RWPE2 (cell line): ENCODE results near the gene RGS7BP.

Experiments used
- ATAC-seq: fragments of 200-7000 bp; cut with Tn5 transposase; 3 replicates; pipeline ENCODE4 v1.9.1; 2021; ENCODE audit warnings: low read depth
- DNase-seq: peaks from one replicate; pipeline ENCODE4 v3.0.0-alpha.2; 2020; ENCODE audit warnings: low spot score
- H3K27ac ChIP-seq: fragments of 450-650 bp; 2 replicates; pipeline ENCODE4 v1.5.1; 2017; ENCODE audit warnings: mild to moderate bottlenecking; ENCODE audit not compliant: poor library complexity, severe bottlenecking
- H3K27me3 ChIP-seq: fragments of 250-450 bp; sonication (Bioruptor Pico); 2 replicates; pipeline ENCODE4 v1.5.1; 2021; ENCODE audit warnings: mild to moderate bottlenecking, moderate library complexity; ENCODE audit not compliant: insufficient read depth, poor library complexity, severe bottlenecking
- H3K36me3 ChIP-seq: fragments of 250-450 bp; sonication (Bioruptor Pico); 2 replicates; pipeline ENCODE4 v1.5.1; 2020; ENCODE audit warnings: low read depth, mild to moderate bottlenecking, moderate library complexity
- H3K4me1 ChIP-seq: fragments of 250-450 bp; sonication (Bioruptor Pico); 2 replicates; pipeline ENCODE4 v1.5.1; 2021; ENCODE audit warnings: mild to moderate bottlenecking, moderate library complexity; ENCODE audit not compliant: insufficient read depth, poor library complexity, severe bottlenecking
- H3K4me3 ChIP-seq: fragments of 250-450 bp; sonication (Bioruptor Pico); 2 replicates; pipeline ENCODE4 v1.5.1; 2021; ENCODE audit warnings: mild to moderate bottlenecking, moderate library complexity; ENCODE audit not compliant: severe bottlenecking
- H3K9me3 ChIP-seq: fragments of 250-450 bp; sonication (Bioruptor Pico); 2 replicates; pipeline ENCODE4 v1.5.1; 2021; ENCODE audit warnings: mild to moderate bottlenecking, moderate library complexity; ENCODE audit not compliant: severe bottlenecking
- TF ChIP-seq, protein P1 (sequence below): fragments of 450-650 bp; IDR thresholded peaks from one replicate; pipeline ENCODE4 v1.5.1; 2017; ENCODE audit warnings: mild to moderate bottlenecking, moderate library complexity; ENCODE audit not compliant: poor library complexity, severe bottlenecking

RGS7BP gene

GRCh38 chr5:64507264-64507605 lies 1.4 kb downstream of the RGS7BP start:
- TF ChIP-seq, protein P1, sequence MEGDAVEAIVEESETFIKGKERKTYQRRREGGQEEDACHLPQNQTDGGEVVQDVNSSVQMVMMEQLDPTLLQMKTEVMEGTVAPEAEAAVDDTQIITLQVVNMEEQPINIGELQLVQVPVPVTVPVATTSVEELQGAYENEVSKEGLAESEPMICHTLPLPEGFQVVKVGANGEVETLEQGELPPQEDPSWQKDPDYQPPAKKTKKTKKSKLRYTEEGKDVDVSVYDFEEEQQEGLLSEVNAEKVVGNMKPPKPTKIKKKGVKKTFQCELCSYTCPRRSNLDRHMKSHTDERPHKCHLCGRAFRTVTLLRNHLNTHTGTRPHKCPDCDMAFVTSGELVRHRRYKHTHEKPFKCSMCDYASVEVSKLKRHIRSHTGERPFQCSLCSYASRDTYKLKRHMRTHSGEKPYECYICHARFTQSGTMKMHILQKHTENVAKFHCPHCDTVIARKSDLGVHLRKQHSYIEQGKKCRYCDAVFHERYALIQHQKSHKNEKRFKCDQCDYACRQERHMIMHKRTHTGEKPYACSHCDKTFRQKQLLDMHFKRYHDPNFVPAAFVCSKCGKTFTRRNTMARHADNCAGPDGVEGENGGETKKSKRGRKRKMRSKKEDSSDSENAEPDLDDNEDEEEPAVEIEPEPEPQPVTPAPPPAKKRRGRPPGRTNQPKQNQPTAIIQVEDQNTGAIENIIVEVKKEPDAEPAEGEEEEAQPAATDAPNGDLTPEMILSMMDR: no peak
- Histone ChIP-seq H3K27me3 (peaks cover 52% of the 10 kb centered on the region), H3K27ac (no peak overlapping the region), H3K4me3 (no peak overlapping the region), H3K9me3 (no peaks in the 10 kb centered on the region), H3K36me3 (no peaks in the 10 kb centered on the region), H3K4me1 (no peaks in the 10 kb centered on the region)
- ATAC-seq (no peak), DNase-seq (no peak)

- no peaks in the 10 kb centered on the region for H3K9me3 ChIP-seq
- H3K4me1 ChIP-seq: no peaks in the 10 kb centered on the region
- peaks cover 45% of the 10 kb centered on the region for H3K27me3 ChIP-seq
- no peaks in the 10 kb centered on the region for H3K36me3 ChIP-seq
- H3K27ac ChIP-seq: no peak overlapping the region
- ATAC-seq (no peak), DNase-seq (no peak)
- TF ChIP-seq, protein P1: no peak
- no peak overlapping the region for H3K4me3 ChIP-seq
Measured at GRCh38 chr5:64509828-64510227, 4.0 kb downstream of the RGS7BP start.

GRCh38 chr5:64513492-64513891 lies 7.7 kb downstream of the RGS7BP start:
- H3K27me3 ChIP-seq: peaks cover 11% of the 10 kb centered on the region
- no peak for DNase-seq
- H3K4me3 ChIP-seq: no peak overlapping the region
- TF ChIP-seq, protein P1: no peak
- H3K36me3 ChIP-seq: no peaks in the 10 kb centered on the region
- H3K27ac ChIP-seq: no peak overlapping the region
- H3K9me3 ChIP-seq: no peaks in the 10 kb centered on the region
- ATAC-seq: no peak
- H3K4me1 ChIP-seq: no peaks in the 10 kb centered on the region

- ATAC-seq (no peak), DNase-seq (no peak)
- H3K9me3 ChIP-seq: no peaks in the 10 kb centered on the region
- H3K27ac ChIP-seq: no peak overlapping the region
- no peaks in the 10 kb centered on the region for H3K4me1 ChIP-seq
- H3K36me3 ChIP-seq: no peaks in the 10 kb centered on the region
- TF ChIP-seq, protein P1: no peak
- peaks cover 2% of the 10 kb centered on the region for H3K27me3 ChIP-seq
- H3K4me3 ChIP-seq: no peak overlapping the region
Measured at GRCh38 chr5:64514612-64515011, 8.8 kb downstream of the RGS7BP start.

DNA sequence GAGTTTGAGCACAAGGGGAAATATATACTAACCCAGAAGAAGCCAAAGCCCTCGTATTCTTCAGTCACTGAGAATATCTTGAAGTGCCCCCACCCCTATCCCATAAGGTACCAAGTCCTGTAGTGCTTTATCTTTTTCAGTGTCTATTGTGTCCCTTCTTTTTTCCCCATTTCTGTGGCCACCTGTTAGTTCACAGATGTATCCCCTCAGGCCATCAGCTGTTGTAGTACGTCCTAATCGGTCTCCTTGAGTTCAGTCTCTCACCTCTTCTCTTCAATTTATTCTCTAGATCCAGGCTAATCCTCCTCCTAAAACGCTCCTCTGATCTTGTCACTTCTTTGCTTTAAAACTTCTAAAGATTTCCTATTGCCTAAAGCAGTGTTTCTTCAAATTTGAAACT lies 10.4 kb downstream of the RGS7BP start:
- TF ChIP-seq, protein P1: no peak
- H3K36me3 ChIP-seq: no peaks in the 10 kb centered on the region
- H3K27ac ChIP-seq: no peak overlapping the region
- DNase-seq (no peak), ATAC-seq (no peak)
- peaks cover 2% of the 10 kb centered on the region for H3K27me3 ChIP-seq
- H3K4me3 ChIP-seq: no peak overlapping the region
- H3K4me1 ChIP-seq: no peaks in the 10 kb centered on the region
- H3K9me3 ChIP-seq: no peaks in the 10 kb centered on the region
